ENCODE results near the gene BRD7. TPM values are rescaled to one million over a fixed set of nuclear protein-coding genes. Genes with fewer than 3 reads are reported as not detected.

Gene BRD7
- polyA plus RNA-seq, 3 donors = 11.4 to 33.0 (median 21.2) TPM

- Mint-ChIP-seq H3K27ac (no peak overlapping the region), H3K27me3 (ENCODE audit: low read depth in 3 of 3) (peaks cover 0 to 9% (median 4%) of the 10 kb centered on the region in 3 donors), H3K4me3 (no peak overlapping the region), H3K9me3 (peaks cover 0 to 9% (median 4%) of the 10 kb centered on the region in 7 donors), H3K4me1 (no peaks in the 10 kb centered on the region), H3K36me3 (no peaks in the 10 kb centered on the region)
- Histone ChIP-seq H3K4me2 (replicated peaks; ENCODE audit: extremely low read depth, low read length, poor library complexity, severe bottlenecking) (no peak overlapping the region), H3K27ac (ENCODE audit: low read depth in 1 of 2, low read length in 2 of 2) (no peak overlapping the region), H3K36me3 (replicated peaks in 1 of 2; ENCODE audit: control insufficient read depth in 1 of 2, insufficient read depth in 2 of 2, low read length in 2 of 2) (no peaks in the 10 kb centered on the region), H3K4me1 (ENCODE audit: control insufficient read depth in 1 of 2, insufficient read depth in 2 of 2, low read length in 2 of 2) (no peaks in the 10 kb centered on the region), H3K4me3 (replicated peaks in 1 of 3; ENCODE audit: low read depth in 2 of 3, low read length in 3 of 3) (no peak overlapping the region), H2AFZ (ENCODE audit: insufficient read depth, low read depth, low read length, poor library complexity, severe bottlenecking) (no peak overlapping the region), H3K79me2 (ENCODE audit: insufficient read depth, low read length) (no peaks in the 10 kb centered on the region), H3K9ac (ENCODE audit: insufficient read depth, low read length, poor library complexity, severe bottlenecking) (no peak overlapping the region), H3K9me3 (replicated peaks in 1 of 2; ENCODE audit: control insufficient read depth in 1 of 2, insufficient read depth in 1 of 2, low read length in 2 of 2) (no peaks in the 10 kb centered on the region), H4K20me1 (ENCODE audit: insufficient read depth, low read length) (no peaks in the 10 kb centered on the region), H3K27me3 (ENCODE audit: control insufficient read depth in 2 of 2, insufficient read depth in 2 of 2, low read length in 2 of 2) (no peaks in the 10 kb centered on the region)
- intact Hi-C loops (cut with micrococcal nuclease) = no loop called here
- no peak for TF ChIP-seq CTCF (IDR thresholded peaks at IDR 0.05)
- no peak for DNase-seq
- 90% methylated on average over 2 of the region's 7 CpGs for WGBS (ENCODE audit: insufficient coverage)
These were observed 39.3 kb upstream of the BRD7 start for GRCh38 chr16:50408001-50408561.

- Histone ChIP-seq H3K9me3 (replicated peaks in 1 of 2; ENCODE audit: control insufficient read depth in 1 of 2, insufficient read depth in 1 of 2, low read length in 2 of 2) (no peaks in the 10 kb centered on the region), H3K4me3 (replicated peaks in 1 of 3; ENCODE audit: low read depth in 2 of 3, low read length in 3 of 3) (no peak overlapping the region), H3K36me3 (replicated peaks in 1 of 2; ENCODE audit: control insufficient read depth in 1 of 2, insufficient read depth in 2 of 2, low read length in 2 of 2) (no peaks in the 10 kb centered on the region), H3K4me2 (replicated peaks; ENCODE audit: extremely low read depth, low read length, poor library complexity, severe bottlenecking) (no peak overlapping the region), H4K20me1 (ENCODE audit: insufficient read depth, low read length) (no peaks in the 10 kb centered on the region), H3K27ac (ENCODE audit: low read depth in 1 of 2, low read length in 2 of 2) (no peak overlapping the region), H3K27me3 (ENCODE audit: control insufficient read depth in 2 of 2, insufficient read depth in 2 of 2, low read length in 2 of 2) (no peaks in the 10 kb centered on the region), H3K9ac (ENCODE audit: insufficient read depth, low read length, poor library complexity, severe bottlenecking) (no peak overlapping the region), H3K79me2 (ENCODE audit: insufficient read depth, low read length) (no peaks in the 10 kb centered on the region), H3K4me1 (ENCODE audit: control insufficient read depth in 1 of 2, insufficient read depth in 2 of 2, low read length in 2 of 2) (no peaks in the 10 kb centered on the region), H2AFZ (ENCODE audit: insufficient read depth, low read depth, low read length, poor library complexity, severe bottlenecking) (no peak overlapping the region)
- Mint-ChIP-seq H3K27me3 (ENCODE audit: low read depth in 3 of 3) (peaks cover 3 to 8% (median 8%) of the 10 kb centered on the region in 3 donors), H3K36me3 (no peaks in the 10 kb centered on the region), H3K4me1 (no peaks in the 10 kb centered on the region), H3K27ac (no peak overlapping the region), H3K9me3 (peaks cover 0 to 8% (median 3%) of the 10 kb centered on the region in 7 donors), H3K4me3 (no peak overlapping the region)
- intact Hi-C loops (cut with micrococcal nuclease) = no loop called here
- no peak for DNase-seq
- 82% methylated on average over 1 of the region's 5 CpGs for WGBS (ENCODE audit: insufficient coverage)
- no peak for TF ChIP-seq CTCF (IDR thresholded peaks at IDR 0.05)
These were observed 38.6 kb upstream of the BRD7 start for GRCh38 chr16:50407351-50407750.
